Spleen (tissue), 7 donors: Measurements from ENCODE around the gene NTRK2.

Experiments
- CTCF ChIP-seq, 11 experiments: fragments of 200-600 bp in 7 of 11; fragments of 450-650 bp in 4 of 11; sonication (generic) in 4 of 11; IDR thresholded peaks in 8 of 11; conservative IDR thresholded peaks in 3 of 11; 1 replicate in 7 of 11; 2 replicates in 4 of 11; pipeline versions ENCODE4 v1.4.0 to v1.8.0; 2016 to 2021; ENCODE audit warnings: antibody characterized with exemption in 11 of 11, inconsistent platforms in 4 of 11, mild to moderate bottlenecking in 1 of 11
- POLR2A ChIP-seq, 3 donors: fragments of 450-650 bp; IDR thresholded peaks; one replicate each; pipeline ENCODE4 v1.5.1; 2017; ENCODE audit warnings: antibody characterized with exemption in 3 of 3, mild to moderate bottlenecking in 1 of 3
- POLR2AphosphoS5 ChIP-seq, 3 donors: sonication (generic); formaldehyde crosslinking; IDR thresholded peaks; one replicate each; pipeline ENCODE4 v1.5.1; 2017; ENCODE audit warnings: antibody characterized with exemption in 3 of 3
- donor health status: DM: no; HTN: no; CAD: no; lungs with moderate emphysema.
- donor health status: DM: no; HTN: no; CAD: no.
- donor health status: DM: no; HTN: no; CAD: no.

- TF ChIP-seq POLR2AphosphoS5 (IDR thresholded peaks at IDR 0.05) (no peak), CTCF (IDR thresholded peaks at IDR 0.05 in 8 of 11, conservative IDR thresholded peaks at IDR 0.05 in 3 of 11) (no peak), POLR2A (IDR thresholded peaks at IDR 0.05) (no peak)
These were observed 272.3 kb downstream of the NTRK2 start for GRCh38 chr9:84941792-84942191.
